ENCODE measurements around the gene SF3B3. TPM values are rescaled to one million over a fixed set of nuclear protein-coding genes. Genes with fewer than 3 reads are reported as not detected.

Gene SF3B3
- total RNA-seq, result 225 TPM

- DNase-seq (ENCODE audit: low spot score), result peak; percentile 70
Measured at GRCh38 chr16:70523743-70524398, at the start of gene SF3B3. Gene SF3B3 (plus strand): TSS chr16:70523816. CDS start chr16:70526657, 2,841 bp downstream.

- no peak for DNase-seq (ENCODE audit: low spot score)
Measured at GRCh38 chr16:70474320-70475053, 49.1 kb upstream of the SF3B3 start.

DNA sequence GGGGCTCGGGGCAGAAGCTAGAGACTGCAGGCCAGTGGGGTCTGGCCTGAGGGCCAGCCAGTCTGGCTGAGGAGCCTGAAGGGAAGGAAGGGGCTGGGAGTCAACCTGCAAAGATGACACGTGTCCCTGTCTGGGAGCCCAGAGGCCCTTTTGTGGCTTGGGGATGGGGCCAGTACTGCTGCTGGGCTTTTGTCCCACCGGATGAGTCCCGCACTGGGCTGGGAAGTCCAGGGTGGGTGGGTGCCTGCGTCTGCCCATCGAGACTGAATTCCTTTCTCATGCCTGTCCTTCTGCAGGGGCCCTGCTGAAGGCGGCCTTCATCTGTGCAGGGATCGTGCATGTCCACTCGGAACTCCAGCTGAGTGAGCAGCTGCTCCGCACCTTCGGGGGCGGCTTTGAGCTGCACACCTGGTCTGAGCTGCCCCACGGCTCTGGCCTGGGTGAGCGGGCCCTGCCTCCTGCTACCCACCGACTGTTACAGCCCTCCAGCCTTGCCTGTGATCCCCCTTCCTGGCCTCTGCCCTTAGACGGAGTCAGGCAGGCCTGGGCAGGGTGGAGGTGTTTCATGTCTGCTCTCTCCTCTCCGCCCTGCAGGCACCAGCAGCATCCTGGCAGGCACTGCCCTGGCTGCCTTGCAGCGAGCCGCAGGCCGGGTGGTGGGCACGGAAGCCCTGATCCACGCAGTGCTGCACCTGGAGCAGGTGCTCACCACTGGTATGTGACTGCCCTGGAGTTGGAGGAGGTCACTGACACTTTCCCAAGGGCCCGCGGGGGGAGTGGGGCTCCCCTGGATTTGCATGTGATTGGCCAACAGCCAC, 48.4 kb upstream of the SF3B3 start:
- no peak for DNase-seq (ENCODE audit: low spot score)

DNA sequence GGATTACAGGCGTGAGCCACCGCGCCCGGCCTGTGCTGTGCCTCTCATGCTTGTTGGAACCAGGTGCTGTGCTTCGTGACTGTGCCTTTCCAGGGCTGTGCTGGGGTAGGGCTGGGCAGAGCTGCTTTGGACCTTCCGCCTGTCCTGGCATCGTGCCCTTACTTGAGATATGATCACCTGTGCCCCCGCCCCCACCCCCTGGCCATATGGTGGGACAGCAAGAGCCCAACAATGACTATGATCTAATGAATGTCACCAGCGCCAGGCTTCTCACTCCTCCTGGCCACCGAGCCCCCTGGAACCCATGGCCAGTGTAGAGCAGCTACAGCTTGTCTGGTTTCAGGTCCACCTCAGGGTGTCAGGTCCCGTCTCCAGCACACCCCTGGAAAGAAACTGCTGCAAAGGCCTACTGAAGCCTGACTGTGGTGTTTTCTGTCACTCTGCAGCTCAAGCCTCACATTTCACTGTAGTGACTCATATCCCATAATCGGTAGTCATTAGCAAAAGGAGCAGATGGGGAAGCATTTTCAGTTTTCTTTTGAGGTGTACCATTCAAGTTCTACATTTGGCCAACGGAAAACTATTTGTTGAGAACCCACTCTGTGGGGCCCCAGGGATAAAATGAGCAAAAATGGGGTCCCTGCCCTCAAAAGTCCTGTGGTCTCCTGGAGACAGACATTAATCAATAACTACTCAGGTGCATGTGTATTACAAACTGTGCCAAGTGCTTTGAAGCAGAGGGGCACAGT, 47.2 kb upstream of the SF3B3 start:
- DNase-seq (ENCODE audit: low spot score), result no peak

DNA sequence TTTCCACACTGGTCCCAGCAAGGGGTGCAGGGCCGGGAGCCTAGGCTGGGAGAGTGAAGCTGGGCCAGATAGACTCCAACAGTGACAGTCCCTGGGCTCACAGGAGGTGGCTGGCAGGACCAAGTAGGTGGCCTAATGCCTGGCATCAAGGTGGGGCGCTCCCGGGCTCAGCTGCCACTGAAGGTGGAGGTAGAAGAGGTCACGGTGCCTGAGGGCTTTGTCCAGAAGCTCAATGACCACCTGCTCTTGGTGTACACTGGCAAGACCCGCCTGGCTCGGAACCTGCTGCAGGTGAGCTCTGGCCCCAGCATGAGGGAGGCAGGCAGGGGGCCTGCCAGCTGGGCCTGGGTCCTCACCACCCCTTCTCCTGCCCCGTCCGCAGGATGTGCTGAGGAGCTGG, 45.4 kb upstream of the SF3B3 start:
- DNase-seq (ENCODE audit: low spot score), result no peak

- DNase-seq (ENCODE audit: low spot score), result no peak
Measured at GRCh38 chr16:70478912-70479341, 44.7 kb upstream of the SF3B3 start.

DNA sequence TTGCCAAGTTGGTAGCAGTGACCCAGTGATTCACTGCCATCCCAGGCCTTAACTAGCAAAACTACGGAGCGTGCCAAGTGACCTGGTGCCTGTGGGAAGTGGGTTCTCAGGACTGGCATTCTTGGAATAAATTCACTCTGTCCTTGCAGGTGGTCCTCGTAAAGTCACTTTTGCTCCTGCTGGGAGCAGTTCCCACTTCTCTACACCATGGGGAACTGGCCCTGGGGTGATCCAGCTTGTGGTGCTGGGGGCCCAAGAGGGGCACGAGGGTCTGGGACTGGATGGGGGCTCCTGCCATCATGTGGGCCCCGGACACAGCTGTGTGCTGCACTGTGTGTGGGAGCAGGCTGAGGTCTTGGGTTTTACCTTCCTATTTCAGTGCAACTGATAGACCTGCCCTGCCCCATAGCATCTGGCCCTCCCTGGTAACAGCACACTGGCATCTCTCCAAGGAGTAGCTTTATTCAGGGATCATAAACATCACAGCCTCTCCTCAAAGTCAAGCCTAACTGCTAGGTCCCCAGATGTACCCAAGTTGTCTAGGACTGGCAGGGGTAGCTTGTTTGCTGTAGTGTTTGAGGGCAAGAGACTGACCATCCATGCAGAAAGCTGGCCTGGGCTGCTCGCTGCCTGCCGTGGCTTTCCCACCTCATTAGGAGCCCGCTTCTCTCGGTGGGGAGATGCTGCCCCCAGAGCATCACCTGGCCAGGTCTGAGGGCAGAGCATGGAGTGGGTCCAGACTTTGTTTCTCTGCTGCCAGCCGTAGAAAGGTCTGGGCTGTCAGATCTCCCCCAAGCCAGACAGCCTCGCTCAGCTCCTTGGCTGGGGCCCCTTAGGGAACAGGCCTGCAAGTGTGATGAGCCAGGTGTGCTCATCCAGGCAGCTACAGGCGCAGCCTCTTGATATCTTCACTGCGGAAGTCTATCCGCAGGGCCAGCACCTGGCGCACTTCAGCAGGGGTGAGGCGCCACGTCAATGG, 43.2 kb upstream of the SF3B3 start:
- no peak for DNase-seq (ENCODE audit: low spot score)

GRCh38 chr16:70481929-70482536, 41.6 kb upstream of the SF3B3 start:
- DNase-seq (ENCODE audit: low spot score), result no peak

DNA sequence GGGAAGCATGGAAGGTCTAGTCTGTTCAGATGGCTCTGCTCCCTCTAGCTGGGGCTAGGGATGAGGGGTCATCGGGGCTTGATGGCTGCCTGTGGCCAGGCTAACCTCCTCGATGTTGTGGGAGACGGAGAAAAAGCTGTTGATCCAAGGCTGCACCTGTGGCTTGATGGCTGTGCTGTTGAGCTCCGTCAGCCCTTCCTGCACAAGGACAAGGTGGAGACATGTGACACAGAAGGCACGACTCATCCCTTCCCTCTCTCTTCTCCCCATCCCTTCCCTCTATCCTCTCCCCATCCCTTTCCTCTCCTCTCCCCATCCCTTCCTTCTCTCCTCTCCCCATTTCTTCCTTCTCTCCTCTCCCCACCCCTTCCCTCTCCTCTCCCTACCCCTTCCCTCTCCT, 41.0 kb upstream of the SF3B3 start:
- no peak for DNase-seq (ENCODE audit: low spot score)

GRCh38 chr16:70483426-70483825, 40.2 kb upstream of the SF3B3 start:
- DNase-seq (ENCODE audit: low spot score), result no peak

- DNase-seq (ENCODE audit: low spot score), result no peak
Measured at GRCh38 chr16:70484867-70485266, 38.7 kb upstream of the SF3B3 start.

GRCh38 chr16:70490261-70490660, 33.4 kb upstream of the SF3B3 start:
- DNase-seq (ENCODE audit: low spot score), result no peak

DNA sequence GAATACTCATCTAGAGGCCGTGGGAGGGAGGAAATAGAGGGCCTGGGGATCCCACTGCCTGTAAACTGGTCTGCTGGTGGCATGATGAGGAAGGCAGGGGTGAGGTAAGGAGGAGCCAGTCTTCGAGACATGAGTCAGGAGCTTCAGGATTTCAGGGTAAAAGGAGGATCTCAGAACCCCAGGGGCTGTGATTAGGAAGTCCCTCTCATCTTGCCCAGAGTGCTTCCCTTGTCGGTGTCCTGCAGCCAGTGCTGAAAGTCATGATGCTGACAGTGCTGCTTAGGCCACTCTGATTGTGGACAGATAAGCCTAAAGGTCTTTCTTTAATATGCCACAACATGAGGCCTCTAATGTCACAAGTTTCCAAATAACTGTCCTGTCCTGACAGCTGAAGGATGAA, 29.8 kb upstream of the SF3B3 start:
- no peak for DNase-seq (ENCODE audit: low spot score)

DNA sequence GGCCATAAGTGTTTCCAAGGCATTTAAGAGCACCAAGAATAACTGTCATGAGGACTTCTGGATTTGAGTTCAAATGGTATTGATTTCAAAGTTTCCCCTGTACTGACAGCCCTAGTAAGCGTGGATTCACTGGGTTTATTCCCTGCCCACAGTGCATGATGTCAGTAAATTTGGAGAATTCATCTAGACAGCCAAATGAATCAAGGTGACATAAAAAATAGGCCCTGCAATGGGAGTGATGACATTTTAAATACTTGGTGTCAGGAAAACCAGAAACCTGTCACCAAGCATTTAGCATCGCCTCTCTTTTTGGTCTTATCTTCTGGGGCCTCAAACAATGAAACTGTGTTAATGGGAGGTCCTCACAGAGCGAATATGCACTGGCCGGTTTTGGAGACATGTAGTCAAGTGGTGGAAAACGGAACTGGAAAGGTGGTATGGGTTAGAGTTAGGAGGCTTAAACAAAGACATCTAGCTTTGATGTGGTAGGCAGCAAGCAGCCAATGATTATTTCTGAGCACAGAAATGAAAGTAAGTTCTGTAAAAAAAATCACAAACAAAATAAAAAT, 29.3 kb upstream of the SF3B3 start:
- no peak for DNase-seq (ENCODE audit: low spot score)

DNA sequence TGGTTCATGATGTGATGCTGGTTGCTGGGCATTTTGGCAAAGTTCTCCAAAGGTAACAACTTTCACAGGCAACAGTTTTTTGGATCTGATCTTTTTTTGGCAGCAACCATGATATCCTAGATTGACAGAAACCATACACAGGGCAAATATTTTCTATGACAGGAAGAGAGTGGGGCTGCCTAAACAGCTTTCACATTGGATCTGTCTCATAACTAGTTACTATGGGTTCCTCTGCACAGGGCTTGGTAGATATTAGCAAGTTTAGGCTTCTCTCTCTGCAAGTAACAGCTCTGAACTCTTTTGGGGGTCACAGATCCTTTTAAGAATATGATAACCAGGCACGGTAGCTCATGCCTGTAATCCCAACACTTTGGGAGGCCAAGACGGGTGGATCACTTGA, 28.8 kb upstream of the SF3B3 start:
- DNase-seq (ENCODE audit: low spot score), result no peak

DNA sequence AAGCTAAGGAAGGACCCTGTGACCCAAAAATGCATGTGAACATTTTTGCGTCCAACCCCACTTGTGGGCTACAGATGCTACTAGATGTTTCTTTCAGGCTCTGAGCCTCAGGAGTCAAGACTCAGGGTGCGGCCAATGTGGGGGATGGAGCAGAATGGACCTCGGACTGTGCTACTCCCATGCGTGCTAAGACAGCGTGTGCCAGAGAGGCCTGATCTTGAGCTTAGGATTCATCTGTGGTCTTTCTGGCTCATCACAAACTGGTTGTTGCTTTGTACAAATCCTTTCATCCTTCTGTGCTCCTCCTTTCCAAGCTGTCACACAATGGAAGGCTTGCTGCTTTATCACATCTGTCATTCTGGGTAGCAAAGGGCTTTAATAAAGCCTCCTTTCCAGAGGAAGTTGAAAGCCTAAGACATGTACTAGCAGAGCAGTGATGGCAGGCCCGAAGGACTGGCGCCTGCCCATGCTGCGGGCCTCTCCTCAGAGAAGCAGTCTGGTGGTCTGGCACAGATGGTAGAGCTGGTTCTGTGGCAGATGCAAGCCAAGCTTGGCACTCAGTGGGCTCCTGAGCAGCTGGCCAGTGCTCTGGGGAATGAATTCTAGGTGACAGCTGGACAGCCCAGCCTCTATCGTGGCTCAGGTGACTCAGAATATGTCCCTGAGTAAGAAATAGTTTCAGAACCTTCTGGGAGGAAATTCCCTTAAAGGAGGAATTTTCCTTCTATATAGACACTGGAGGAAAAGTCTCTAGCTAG, 28.0 kb upstream of the SF3B3 start:
- DNase-seq (ENCODE audit: low spot score), result no peak

- no peak for DNase-seq (ENCODE audit: low spot score)
Measured at GRCh38 chr16:70496513-70496912, 27.1 kb upstream of the SF3B3 start.

GRCh38 chr16:70508752-70509151, 14.9 kb upstream of the SF3B3 start:
- no peak for DNase-seq (ENCODE audit: low spot score)

- DNase-seq (ENCODE audit: low spot score), result no peak
Measured at GRCh38 chr16:70510216-70510615, 13.4 kb upstream of the SF3B3 start.

Data from mucosa of gallbladder (tissue), 1 donor.